SU-DHL-6 (cell line): ENCODE data around the gene SLC22A15.

ENCODE experiments used
- CTCF ChIP-seq: fragments of 200-600 bp; sonication (generic); IDR thresholded peaks from one replicate; pipeline ENCODE4 v1.5.1; 2017; ENCODE audit warnings: antibody characterized with exemption, mild to moderate bottlenecking, low read length, moderate library complexity; ENCODE audit not compliant: insufficient read depth, poor library complexity, severe bottlenecking
- EZH2phosphoT487 ChIP-seq: fragments of 200-600 bp; sonication (generic), shearing (Covaris generic); conservative IDR thresholded peaks from 2 replicates; pipeline ENCODE4 v1.6.1; 2018; ENCODE audit warnings: mild to moderate bottlenecking, antibody characterized with exemption, low read length, moderate library complexity, mixed read lengths

- TF ChIP-seq CTCF (no peak), EZH2phosphoT487 (no peak)
Observed at GRCh38 chr1:116038679-116039078, 62.4 kb downstream of the SLC22A15 start.
